Neural cell (in vitro differentiated cells): ENCODE data around the gene C12orf42.
"Not testable (repeated sequence)": the region's sequence is repeated elsewhere in the genome, so short reads cannot be mapped to it uniquely, and the experiment has no call there.

Experiments
- CTCF ChIP-seq: fragments of 450-650 bp; IDR thresholded peaks from 2 replicates; pipeline ENCODE4 v1.5.1; 2014; ENCODE audit warnings: antibody characterized with exemption, mild to moderate bottlenecking, moderate library complexity; ENCODE audit not compliant: poor library complexity, severe bottlenecking
- EP300 ChIP-seq: fragments of 450-650 bp; conservative IDR thresholded peaks from 2 replicates; pipeline ENCODE4 v1.6.1; 2014; ENCODE audit warnings: antibody characterized with exemption, mild to moderate bottlenecking, moderate library complexity; ENCODE audit not compliant: poor library complexity, severe bottlenecking
- REST ChIP-seq: IDR thresholded peaks from 2 replicates; pipeline ENCODE4 v1.6.1; 2012; ENCODE audit warnings: borderline replicate concordance
- TAF1 ChIP-seq: IDR thresholded peaks from 2 replicates; pipeline ENCODE4 v1.6.1; 2012; ENCODE audit warnings: low read depth

GRCh38 chr12:103425674-103426073, 70.1 kb downstream of the C12orf42 start:
- not testable (repeated sequence) for TF ChIP-seq CTCF, EP300, TAF1, REST
